ENCODE results near the gene RPH3AL. TPM values are rescaled to one million over a fixed set of nuclear protein-coding genes. Genes with fewer than 3 reads are reported as not detected.

The RPH3AL gene
- total RNA-seq, 4 donors from 2014 or later: 6.3 to 14.4 (median 10.8) TPM

DNA sequence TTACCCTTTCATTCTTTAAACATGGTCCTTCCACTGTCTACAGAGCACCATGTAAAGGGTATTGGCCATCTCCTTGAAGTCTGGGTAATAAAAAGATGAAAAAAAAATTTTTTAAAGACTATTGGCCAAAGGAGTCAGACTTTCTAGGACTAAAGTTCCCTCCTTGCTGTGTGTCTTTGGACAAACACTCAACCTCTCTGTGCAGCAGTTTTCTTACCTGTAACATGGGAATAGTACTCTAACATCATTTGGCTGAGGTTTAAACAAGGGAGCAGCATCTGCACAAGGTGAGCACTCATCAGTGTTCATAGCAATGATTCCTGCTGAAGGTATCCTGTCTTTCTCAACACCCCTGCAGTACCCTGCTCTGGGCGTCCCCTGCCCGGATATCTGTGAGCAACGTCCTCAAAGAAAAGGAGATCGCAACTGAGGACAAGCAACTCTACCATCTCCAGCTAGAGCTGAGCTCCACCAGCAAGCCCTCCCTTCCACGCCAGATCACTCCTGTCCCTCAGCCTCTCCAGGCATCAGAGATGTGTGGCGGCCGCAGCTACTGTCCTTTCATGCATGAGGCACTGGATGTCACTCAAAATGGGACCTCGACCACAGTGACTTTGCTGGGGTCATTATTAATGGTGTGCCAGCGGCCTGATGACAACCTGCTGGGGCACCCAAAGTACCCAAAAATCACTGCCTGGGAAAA, 29.5 kb upstream of the RPH3AL start:
- TF ChIP-seq, protein P1, sequence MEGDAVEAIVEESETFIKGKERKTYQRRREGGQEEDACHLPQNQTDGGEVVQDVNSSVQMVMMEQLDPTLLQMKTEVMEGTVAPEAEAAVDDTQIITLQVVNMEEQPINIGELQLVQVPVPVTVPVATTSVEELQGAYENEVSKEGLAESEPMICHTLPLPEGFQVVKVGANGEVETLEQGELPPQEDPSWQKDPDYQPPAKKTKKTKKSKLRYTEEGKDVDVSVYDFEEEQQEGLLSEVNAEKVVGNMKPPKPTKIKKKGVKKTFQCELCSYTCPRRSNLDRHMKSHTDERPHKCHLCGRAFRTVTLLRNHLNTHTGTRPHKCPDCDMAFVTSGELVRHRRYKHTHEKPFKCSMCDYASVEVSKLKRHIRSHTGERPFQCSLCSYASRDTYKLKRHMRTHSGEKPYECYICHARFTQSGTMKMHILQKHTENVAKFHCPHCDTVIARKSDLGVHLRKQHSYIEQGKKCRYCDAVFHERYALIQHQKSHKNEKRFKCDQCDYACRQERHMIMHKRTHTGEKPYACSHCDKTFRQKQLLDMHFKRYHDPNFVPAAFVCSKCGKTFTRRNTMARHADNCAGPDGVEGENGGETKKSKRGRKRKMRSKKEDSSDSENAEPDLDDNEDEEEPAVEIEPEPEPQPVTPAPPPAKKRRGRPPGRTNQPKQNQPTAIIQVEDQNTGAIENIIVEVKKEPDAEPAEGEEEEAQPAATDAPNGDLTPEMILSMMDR (IDR thresholded peaks at IDR 0.05 in 4 of 5, conservative IDR thresholded peaks at IDR 0.05 in 1 of 5): no peak
- TF ChIP-seq POLR2A (IDR thresholded peaks at IDR 0.05): no peak
- Histone ChIP-seq H3K9me3 (no peaks in the 10 kb centered on the region), H3K4me3 (no peak overlapping the region), H3K27me3 (peaks cover 0 to 7% (median 3%) of the 10 kb centered on the region in 3 donors), H3K27ac (peak overlapping the region in 3 of 4 donors; percentile 20 to 78 (median 75)), H3K36me3 (no peaks in the 10 kb centered on the region), H3K4me1 (no peaks in the 10 kb centered on the region)
- DNase-seq (no peak), ATAC-seq (no peak)
- intact Hi-C loops (cut with DNase I; ENCODE audit: low total_unique reads): no loop called here
- in situ Hi-C loops (cut with MboI; ENCODE audit: low sequenced_read_pairs in 4 of 4): no loop called here

DNA sequence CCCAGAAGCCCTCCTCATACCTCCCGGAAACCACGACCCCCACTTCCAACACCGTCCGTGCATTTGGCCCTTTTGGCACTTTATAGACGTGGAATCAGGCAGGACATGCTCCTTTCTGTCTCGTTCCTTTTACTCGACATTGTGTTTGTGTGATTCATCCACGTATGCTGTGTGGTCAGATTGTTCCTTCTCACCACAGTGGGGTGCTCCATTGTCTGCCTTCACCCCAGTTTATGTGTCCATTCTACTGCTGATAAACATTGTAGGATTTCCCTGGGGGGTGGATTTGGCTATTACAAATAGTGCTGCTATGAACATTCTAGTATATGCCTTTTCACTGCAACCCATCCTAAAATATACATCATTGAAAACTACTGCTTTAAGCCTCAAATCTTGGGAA, 28.9 kb upstream of the RPH3AL start:
- in situ Hi-C loops (cut with MboI; ENCODE audit: low sequenced_read_pairs in 4 of 4): no loop called here
- Histone ChIP-seq H3K27ac (peak overlapping the region in 2 of 4 donors; percentile 13 to 75), H3K4me1 (no peaks in the 10 kb centered on the region), H3K9me3 (no peaks in the 10 kb centered on the region), H3K4me3 (no peak overlapping the region), H3K27me3 (peaks cover 0 to 7% (median 0%) of the 10 kb centered on the region in 3 donors), H3K36me3 (no peaks in the 10 kb centered on the region)
- TF ChIP-seq POLR2A (IDR thresholded peaks at IDR 0.05): no peak
- TF ChIP-seq, protein P1 (IDR thresholded peaks at IDR 0.05 in 4 of 5, conservative IDR thresholded peaks at IDR 0.05 in 1 of 5): no peak
- no peak for ATAC-seq
- intact Hi-C loops (cut with DNase I; ENCODE audit: low total_unique reads): no loop called here
- no peak for DNase-seq

DNA sequence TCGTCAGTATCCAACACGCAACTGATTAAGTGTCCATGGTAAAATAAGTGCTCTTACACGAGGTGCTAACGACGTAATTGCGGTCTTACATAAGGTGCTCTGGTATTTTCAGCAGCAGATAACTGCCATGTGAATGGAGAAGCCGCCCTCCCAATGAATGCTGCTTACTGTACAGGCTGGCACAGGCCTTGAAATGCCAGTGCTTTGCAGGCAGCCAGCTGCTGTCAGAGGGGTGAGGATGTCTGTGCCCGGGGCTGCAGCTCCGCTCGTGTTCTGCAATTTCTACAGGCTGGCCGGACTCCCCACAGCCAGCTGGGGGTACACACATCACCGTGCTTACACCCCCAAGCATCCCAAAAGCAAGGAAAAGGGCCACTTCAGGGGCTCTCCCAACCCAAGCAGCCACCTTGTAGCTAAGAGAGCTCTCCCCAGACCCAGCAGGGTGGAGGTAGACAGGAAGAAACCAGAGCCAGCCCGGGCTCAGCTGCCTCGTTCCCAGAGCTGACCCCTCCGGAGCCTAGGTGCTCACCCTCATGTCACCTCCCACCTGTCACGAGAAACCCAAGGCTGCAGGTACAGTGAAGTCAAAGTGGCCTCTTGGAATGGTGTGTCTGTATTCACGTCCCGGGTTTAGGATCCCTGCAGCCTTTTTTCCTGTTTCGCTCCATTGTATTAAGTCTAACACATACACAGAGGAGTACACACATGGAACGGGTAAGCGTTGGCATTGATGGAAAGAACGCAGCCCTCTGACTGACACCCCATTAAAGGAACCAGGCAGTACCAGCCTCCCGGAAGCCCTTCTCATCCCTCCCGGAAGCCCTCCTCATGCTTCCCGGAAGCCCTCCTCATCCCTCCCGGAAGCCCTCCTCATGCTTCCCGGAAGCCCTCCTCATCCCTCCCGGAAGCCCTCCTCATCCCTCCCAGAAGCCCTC, 27.2 kb upstream of the RPH3AL start:
- no peak for DNase-seq
- Histone ChIP-seq H3K36me3 (no peaks in the 10 kb centered on the region), H3K4me1 (no peaks in the 10 kb centered on the region), H3K27ac (peak overlapping the region in 3 of 4 donors; percentile 22 to 37 (median 32)), H3K4me3 (no peak overlapping the region), H3K9me3 (no peaks in the 10 kb centered on the region), H3K27me3 (peaks cover 0 to under 1% (median 0%) of the 10 kb centered on the region in 3 donors)
- no peak for ATAC-seq
- intact Hi-C loops (cut with DNase I; ENCODE audit: low total_unique reads) (loop anchor here (5.0 kb wide), 1 partner anchor 47 kb away; no protein-coding TSS in a partner anchor), in situ Hi-C loops (cut with MboI; ENCODE audit: low sequenced_read_pairs in 4 of 4) (no loop called here)
- no peak for TF ChIP-seq POLR2A (IDR thresholded peaks at IDR 0.05)
- TF ChIP-seq, protein P1 (IDR thresholded peaks at IDR 0.05 in 4 of 5, conservative IDR thresholded peaks at IDR 0.05 in 1 of 5): no peak

DNA sequence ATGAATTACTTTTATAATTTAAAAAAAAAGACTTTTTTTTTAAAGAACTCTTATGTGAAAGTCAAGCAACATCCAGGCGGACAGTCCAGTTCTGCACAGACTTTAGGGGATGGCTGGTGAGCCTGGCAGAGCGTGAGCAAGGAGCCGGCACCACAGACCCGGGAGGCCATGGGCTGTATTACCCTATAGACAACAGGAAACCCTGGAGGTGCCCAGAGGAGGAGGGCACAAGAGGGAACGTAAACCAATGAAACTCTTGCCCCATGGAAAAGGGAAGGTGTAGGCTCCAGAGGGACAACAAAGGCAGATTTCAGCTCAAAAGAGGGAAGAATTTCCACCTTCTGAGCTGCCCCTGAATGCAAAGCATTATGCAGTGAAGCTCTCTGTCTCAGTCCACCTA, 25.5 kb upstream of the RPH3AL start:
- ATAC-seq: no peak
- H3K4me1 ChIP-seq: no peaks in the 10 kb centered on the region
- intact Hi-C loops (cut with DNase I; ENCODE audit: low total_unique reads): loop anchor here (5.0 kb wide), 1 partner anchor 46 kb away; no protein-coding TSS in a partner anchor
- no peak overlapping the region for H3K4me3 ChIP-seq
- H3K9me3 ChIP-seq: no peaks in the 10 kb centered on the region
- DNase-seq: no peak
- H3K36me3 ChIP-seq: no peaks in the 10 kb centered on the region
- H3K27me3 ChIP-seq: no peaks in the 10 kb centered on the region
- in situ Hi-C loops (cut with MboI; ENCODE audit: low sequenced_read_pairs in 4 of 4): no loop called here
- H3K27ac ChIP-seq: peak overlapping the region; percentile 41 to 62 (median 45)
- TF ChIP-seq, protein P1 (IDR thresholded peaks at IDR 0.05 in 4 of 5, conservative IDR thresholded peaks at IDR 0.05 in 1 of 5): no peak
- no peak for TF ChIP-seq POLR2A (IDR thresholded peaks at IDR 0.05)

Data from gastrocnemius medialis (tissue), 4 donors.